CD14-positive monocyte (primary cell): ENCODE results near the gene SNRPD1. TPM values are rescaled to one million over a fixed set of nuclear protein-coding genes. Genes with fewer than 3 reads are reported as not detected.
"Not testable (repeated sequence)": the region's sequence is repeated elsewhere in the genome, so short reads cannot be mapped to it uniquely, and the experiment has no call there.

Experiments used
- DNase-seq, 3 donors: peaks; one replicate each; pipeline ENCODE4 v3.0.0-alpha.2; 2011 to 2022
- H2AFZ ChIP-seq: 2 replicates; pipeline ENCODE4 v1.6.0; 2012; ENCODE audit warnings: mild to moderate bottlenecking, low read depth, low read length, inconsistent platforms; ENCODE audit not compliant: insufficient read depth, poor library complexity, severe bottlenecking
- H3K27ac ChIP-seq, 2 donors: 1 replicate in 1 of 2; 2 replicates in 1 of 2; pipeline ENCODE4 v1.5.1; 2012 to 2013; ENCODE audit warnings: low read length in 2 of 2, control low read depth in 1 of 2, inconsistent platforms in 1 of 2, low read depth in 1 of 2, mild to moderate bottlenecking in 1 of 2
- H3K27me3 ChIP-seq, 2 donors: one replicate each; pipeline versions ENCODE4 v1.6.0 to v1.6.1; 2011 to 2013; ENCODE audit warnings: low read length in 2 of 2; ENCODE audit not compliant: control insufficient read depth in 2 of 2, insufficient read depth in 2 of 2
- H3K36me3 ChIP-seq, 2 donors: replicated peaks in 1 of 2; 1 replicate in 1 of 2; 2 replicates in 1 of 2; pipeline versions ENCODE4 v1.5.1 to v1.6.1; 2012 to 2013; ENCODE audit warnings: low read length in 2 of 2, control low read depth in 1 of 2, inconsistent platforms in 1 of 2, mild to moderate bottlenecking in 1 of 2; ENCODE audit not compliant: insufficient read depth in 2 of 2, control insufficient read depth in 1 of 2
- H3K4me1 ChIP-seq, 2 donors: 1 replicate in 1 of 2; 2 replicates in 1 of 2; pipeline versions ENCODE4 v1.5.1 to v1.6.1; 2012 to 2013; ENCODE audit warnings: low read length in 2 of 2, control low read depth in 1 of 2, inconsistent platforms in 1 of 2, mild to moderate bottlenecking in 1 of 2, moderate library complexity in 1 of 2; ENCODE audit not compliant: insufficient read depth in 2 of 2, control insufficient read depth in 1 of 2
- H3K4me2 ChIP-seq: replicated peaks from 2 replicates; pipeline ENCODE3; 2012; ENCODE audit warnings: low read length, moderate library complexity, mild to moderate bottlenecking; ENCODE audit not compliant: poor library complexity, severe bottlenecking; ENCODE audit errors: extremely low read depth
- H3K4me3 ChIP-seq, 3 experiments: fragments of 200-600 bp in 1 of 3; sonication (generic) in 1 of 3; replicated peaks in 1 of 3; 1 replicate in 2 of 3; 2 replicates in 1 of 3; pipeline ENCODE4 v1.5.1; 2011 to 2013; ENCODE audit warnings: low read length in 3 of 3, mild to moderate bottlenecking in 3 of 3, control low read depth in 2 of 3, low read depth in 2 of 3, inconsistent platforms in 1 of 3, moderate library complexity in 1 of 3
- H3K79me2 ChIP-seq: 2 replicates; pipeline ENCODE4 v1.6.0; 2012; ENCODE audit warnings: mild to moderate bottlenecking, control low read depth, inconsistent platforms, low read length, moderate library complexity; ENCODE audit not compliant: insufficient read depth
- H3K9ac ChIP-seq: 2 replicates; pipeline ENCODE4 v1.6.0; 2017; ENCODE audit warnings: low read length, mild to moderate bottlenecking; ENCODE audit not compliant: insufficient read depth, poor library complexity, severe bottlenecking
- H3K9me3 ChIP-seq, 2 donors: replicated peaks in 1 of 2; 1 replicate in 1 of 2; 2 replicates in 1 of 2; pipeline versions ENCODE4 v1.5.1 to v1.6.1; 2012 to 2013; ENCODE audit warnings: low read length in 2 of 2, control low read depth in 1 of 2; ENCODE audit not compliant: control insufficient read depth in 1 of 2, insufficient read depth in 1 of 2
- H4K20me1 ChIP-seq: 2 replicates; pipeline ENCODE4 v1.6.0; 2012; ENCODE audit warnings: mild to moderate bottlenecking, low read length, control low read depth, moderate library complexity; ENCODE audit not compliant: insufficient read depth
- H3K27ac Mint-ChIP-seq, 7 donors: one replicate each; pipeline ENCODE4 v1.8.0; 2020; ENCODE audit warnings: mild to moderate bottlenecking in 7 of 7, mixed read lengths in 7 of 7, moderate library complexity in 6 of 7, inconsistent platforms in 2 of 7
- H3K27me3 Mint-ChIP-seq, 3 donors: one replicate each; pipeline ENCODE4 v1.8.0; 2021 to 2022; ENCODE audit warnings: low read depth in 3 of 3, mild to moderate bottlenecking in 3 of 3, mixed read lengths in 3 of 3, moderate library complexity in 3 of 3, inconsistent platforms in 1 of 3
- H3K36me3 Mint-ChIP-seq, 2 donors: one replicate each; pipeline ENCODE4 v1.8.0; 2020; ENCODE audit warnings: mixed read lengths in 2 of 2, inconsistent platforms in 1 of 2, mild to moderate bottlenecking in 1 of 2
- H3K4me1 Mint-ChIP-seq: one replicate; pipeline ENCODE4 v1.8.0; 2020; ENCODE audit warnings: mild to moderate bottlenecking, mixed read lengths
- H3K4me3 Mint-ChIP-seq, 2 donors: one replicate each; pipeline ENCODE4 v1.8.0; 2020; ENCODE audit warnings: mild to moderate bottlenecking in 2 of 2, mixed read lengths in 2 of 2, moderate library complexity in 1 of 2
- H3K9me3 Mint-ChIP-seq, 7 donors: one replicate each; pipeline ENCODE4 v1.8.0; 2020 to 2022; ENCODE audit warnings: mixed read lengths in 7 of 7, mild to moderate bottlenecking in 6 of 7, moderate library complexity in 6 of 7, inconsistent platforms in 2 of 7
- CTCF ChIP-seq: fragments of 200-600 bp; IDR thresholded peaks from one replicate; pipeline ENCODE4 v1.8.0; 2022; ENCODE audit warnings: antibody characterized with exemption, mild to moderate bottlenecking
- WGBS: methylation state at CpG from one replicate; pipeline ENCODE4 v1.1.5; 2013; ENCODE audit warnings: missing lambda C conversion rate; ENCODE audit not compliant: insufficient coverage; 5-methylcytosine and 5-hydroxymethylcytosine counted together
- intact Hi-C, 2 donors: fragments of 100-400 bp; cut with micrococcal nuclease; formaldehyde crosslinking; loops; one replicate each; pipeline versions ENCODE4 v1.15.0 to v1.15.1; 2023
- polyA plus RNA-seq, 3 donors: library from polyadenylated mRNA; depleted of rRNA in 1 of 3; unstranded in 2 of 3; stranded (reverse) in 1 of 3; fragments of 300-500 nt in 2 of 3; fragments of >200 nt in 1 of 3; fragmentation: Illumina TruSeq in 2 of 3; gene quantifications; 1 replicate in 2 of 3; 2 replicates in 1 of 3; pipeline ENCODE4 v1.2.3, GENCODE V29; 2012 to 2021

SNRPD1 gene
- polyA plus RNA-seq, 3 donors, result 13.0 to 56.7 (median 50.9) TPM

DNA sequence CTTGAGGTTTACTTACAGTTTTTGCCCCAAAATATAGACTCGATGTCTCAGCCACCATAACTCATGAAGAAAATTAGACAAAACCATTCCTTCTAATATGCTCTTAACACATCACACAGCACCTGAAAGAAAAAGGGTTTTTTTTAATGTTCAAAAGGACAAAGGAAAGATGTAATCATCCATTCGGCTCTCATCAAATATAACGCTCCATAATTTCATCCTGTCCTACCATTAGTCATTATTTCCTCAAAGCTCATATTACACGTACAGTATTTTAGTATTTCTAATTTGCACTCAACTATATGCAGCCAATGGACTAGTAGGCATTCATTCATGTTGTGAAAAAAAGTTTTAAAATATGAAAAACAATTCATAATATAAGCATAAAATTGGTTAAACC lies 36.5 kb upstream of the SNRPD1 start:
- H4K20me1 ChIP-seq, result peaks cover 12% of the 10 kb centered on the region
- no peak overlapping the region for H3K4me3 Mint-ChIP-seq
- no peaks in the 10 kb centered on the region for H3K9me3 ChIP-seq
- H3K36me3 ChIP-seq, result peaks cover 58 to 63% of the 10 kb centered on the region in 2 donors
- no peak overlapping the region for H3K4me2 ChIP-seq
- H3K79me2 ChIP-seq, result peaks cover 6% of the 10 kb centered on the region
- intact Hi-C loops, result loop anchor here in 1 of 2 donors (2.0 kb wide), 1 partner anchor 45 kb away; no protein-coding TSS in a partner anchor
- DNase-seq, result no peak
- WGBS, result no CpG with 5 or more reads among the region's 4 CpGs
- no peaks in the 10 kb centered on the region for H3K9me3 Mint-ChIP-seq
- no peaks in the 10 kb centered on the region for H3K27me3 ChIP-seq
- no peak for TF ChIP-seq CTCF
- H2AFZ ChIP-seq, result no peak overlapping the region
- H3K4me1 Mint-ChIP-seq, result no peaks in the 10 kb centered on the region
- H3K27ac ChIP-seq, result no peak overlapping the region
- no peaks in the 10 kb centered on the region for H3K27me3 Mint-ChIP-seq
- H3K36me3 Mint-ChIP-seq, result peaks cover 67 to 86% of the 10 kb centered on the region in 2 donors
- H3K4me1 ChIP-seq, result no peaks in the 10 kb centered on the region
- H3K9ac ChIP-seq, result no peak overlapping the region
- no peak overlapping the region for H3K27ac Mint-ChIP-seq
- H3K4me3 ChIP-seq, result no peak overlapping the region

GRCh38 chr18:21584391-21584790 lies 27.7 kb upstream of the SNRPD1 start:
- Histone ChIP-seq H3K9me3 (no peaks in the 10 kb centered on the region), H3K27me3 (no peaks in the 10 kb centered on the region), H3K4me2 (no peak overlapping the region), H3K36me3 (peaks cover 12 to 32% of the 10 kb centered on the region in 2 donors), H3K27ac (no peak overlapping the region), H3K9ac (no peak overlapping the region), H2AFZ (no peak overlapping the region), H3K4me3 (no peak overlapping the region), H3K79me2 (peaks cover 73% of the 10 kb centered on the region), H3K4me1 (no peaks in the 10 kb centered on the region), H4K20me1 (peaks cover 68% of the 10 kb centered on the region)
- H3K27ac Mint-ChIP-seq, result no peak overlapping the region
- H3K36me3 Mint-ChIP-seq, result peaks cover 17 to 38% of the 10 kb centered on the region in 2 donors
- H3K9me3 Mint-ChIP-seq, result peaks cover 0 to 12% (median 0%) of the 10 kb centered on the region in 7 donors
- H3K4me3 Mint-ChIP-seq, result no peak overlapping the region
- WGBS, result 95% methylated on average over 2 of the region's 5 CpGs
- intact Hi-C loops, result no loop called here
- H3K4me1 Mint-ChIP-seq, result no peaks in the 10 kb centered on the region
- DNase-seq, result no peak
- H3K27me3 Mint-ChIP-seq, result peaks cover 0 to 2% (median 0%) of the 10 kb centered on the region in 3 donors
- TF ChIP-seq CTCF, result no peak

DNA sequence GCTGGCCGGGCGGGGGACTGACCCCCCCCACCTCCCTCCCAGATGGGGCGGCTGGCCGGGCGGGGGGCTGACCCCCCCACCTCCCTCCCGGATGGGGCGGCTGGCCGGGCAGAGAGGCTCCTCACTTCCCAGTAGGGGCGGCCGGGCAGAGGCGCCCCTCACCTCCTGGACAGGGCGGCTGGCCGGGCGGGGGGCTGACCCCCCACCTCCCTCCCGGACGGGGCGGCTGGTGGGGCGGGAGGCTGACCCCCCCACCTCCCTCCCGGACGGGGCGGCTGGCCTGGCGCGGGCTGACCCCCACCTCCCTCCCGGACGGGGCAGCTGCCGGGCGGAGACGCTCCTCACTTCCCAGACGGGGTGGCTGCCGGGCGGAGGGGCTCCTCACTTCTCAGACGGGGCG lies 19.8 kb upstream of the SNRPD1 start:
- H3K4me3 Mint-ChIP-seq, H3K36me3 ChIP-seq, H3K27me3 ChIP-seq, H2AFZ ChIP-seq, H3K4me3 ChIP-seq, H3K4me2 ChIP-seq, H3K27ac ChIP-seq, DNase-seq, H3K9me3 ChIP-seq, H3K4me1 ChIP-seq, H3K4me1 Mint-ChIP-seq, intact Hi-C loops, H3K27me3 Mint-ChIP-seq, H3K27ac Mint-ChIP-seq, H3K9ac ChIP-seq: not testable (repeated sequence)
- WGBS, result no CpG with 5 or more reads among the region's 33 CpGs
- peaks cover 73% of the 10 kb centered on the region for H3K79me2 ChIP-seq
- H4K20me1 ChIP-seq, result peaks cover 57% of the 10 kb centered on the region
- Mint-ChIP-seq H3K36me3 (peaks cover 4 to 27% of the 10 kb centered on the region in 2 donors), H3K9me3 (peaks cover 0 to 16% (median 6%) of the 10 kb centered on the region in 7 donors)
